GM12878 (cell line): ENCODE results near the gene CDYL. TPM values are rescaled to one million over a fixed set of nuclear protein-coding genes. Genes with fewer than 3 reads are reported as not detected.

Source experiments
- ATAC-seq: fragments of 200-7000 bp; cut with Tn5 transposase; 3 replicates; pipeline ENCODE4 v1.9.1; 2020; ENCODE audit warnings: mild to moderate bottlenecking, moderate library complexity
- BruUV-seq: library from RNA; stranded (reverse); fragments of 400-500 nt; replicated peaks from 2 replicates; lab custom pipeline; 2021; lab: Mats Ljungman, UMichigan
- CTCF ChIA-PET: fragments of 300-600 bp; sonication (Branson Sonifier 250); formaldehyde crosslinking; extraction: SDS; loops from one replicate; lab custom pipeline; 2021; ENCODE audit warnings: inconsistent platforms; lab: Yijun Ruan, JAX
- POLR2A ChIA-PET: fragments of 350-600 bp; formaldehyde crosslinking; extraction: SDS; loops from one replicate; lab custom pipeline; 2021; ENCODE audit warnings: inconsistent platforms; lab: Charles Lee
- RAD21 ChIA-PET: fragments of 300-600 bp; sonication (Branson Sonifier 250); formaldehyde crosslinking; loops from one replicate; lab custom pipeline; 2023; ENCODE audit warnings: antibody characterized with exemption; ENCODE audit not compliant: unreplicated experiment; lab: Charles Lee
- SMC1A ChIA-PET: fragments of 300-600 bp; sonication (Branson Sonifier 250); formaldehyde crosslinking; loops from one replicate; lab custom pipeline; 2023; ENCODE audit not compliant: unreplicated experiment, uncharacterized antibody; lab: Charles Lee
- DNase-seq: peaks from one replicate; pipeline ENCODE4 v3.0.0-alpha.2; 2011; ENCODE audit warnings: low read depth, low spot score
- FAIRE-seq: peaks from 3 replicates; lab custom pipeline; 2011; peaks lifted over from hg19 to GRCh38; lab: Jason Lieb, UNC
- H2AFZ ChIP-seq: 2 replicates; pipeline ENCODE4 v1.6.0; 2011; ENCODE audit warnings: low read depth, low read length, control low read depth; ENCODE audit not compliant: control insufficient read depth
- H3K27ac ChIP-seq: 2 replicates; pipeline ENCODE4 v1.5.1; 2011; ENCODE audit warnings: control low read depth; ENCODE audit not compliant: control insufficient read depth, insufficient read depth
- H3K27me3 ChIP-seq, 2 experiments: replicated peaks in 1 of 2; 2 replicates each; pipeline versions ENCODE4 v1.6.0 to v1.6.1; 2011; ENCODE audit warnings: low read length in 1 of 2; ENCODE audit not compliant: control insufficient read depth in 2 of 2, insufficient read depth in 2 of 2
- H3K36me3 ChIP-seq, 2 experiments: 2 replicates each; pipeline ENCODE4 v1.5.1; 2011; ENCODE audit warnings: low read length in 1 of 2; ENCODE audit not compliant: control insufficient read depth in 2 of 2, insufficient read depth in 2 of 2
- H3K4me1 ChIP-seq: 2 replicates; pipeline ENCODE4 v1.6.1; 2011; ENCODE audit warnings: mild to moderate bottlenecking, low read length, moderate library complexity, mixed read lengths; ENCODE audit not compliant: control insufficient read depth, insufficient read depth
- H3K4me2 ChIP-seq: 2 replicates; pipeline ENCODE4 v1.6.0; 2011; ENCODE audit warnings: control low read depth; ENCODE audit not compliant: control insufficient read depth, insufficient read depth
- H3K4me3 ChIP-seq: fragments of 200-600 bp; sonication (generic); 2 replicates; pipeline ENCODE4 v1.5.1; 2016
- H3K79me2 ChIP-seq: 2 replicates; pipeline ENCODE4 v1.6.0; 2011; ENCODE audit warnings: low read length; ENCODE audit not compliant: control insufficient read depth, insufficient read depth
- H3K9ac ChIP-seq: 2 replicates; pipeline ENCODE4 v1.8.0; 2011; ENCODE audit warnings: low read length, control low read depth, mixed read lengths; ENCODE audit not compliant: control insufficient read depth, insufficient read depth
- H3K9me3 ChIP-seq: replicated peaks from 3 replicates; pipeline ENCODE4 v1.5.1; 2011; ENCODE audit warnings: mild to moderate bottlenecking, low read length; ENCODE audit not compliant: control insufficient read depth, insufficient read depth
- H4K20me1 ChIP-seq: 2 replicates; pipeline ENCODE4 v1.6.0; 2011; ENCODE audit not compliant: control insufficient read depth, insufficient read depth
- BCL11A ChIP-seq: IDR thresholded peaks from 2 replicates; pipeline ENCODE4 v1.6.1; 2011; ENCODE audit warnings: low read depth, low read length
- FOXM1 ChIP-seq: IDR thresholded peaks from 2 replicates; pipeline ENCODE4 v1.6.1; 2012; ENCODE audit warnings: low read depth, mild to moderate bottlenecking, inconsistent platforms, low read length, moderate library complexity
- GABPA ChIP-seq: IDR thresholded peaks from 2 replicates; pipeline ENCODE4 v1.6.1; 2014; ENCODE audit warnings: antibody characterized with exemption, low read depth, mild to moderate bottlenecking, inconsistent platforms
- HCFC1 ChIP-seq: fragments of 150-350 bp; IDR thresholded peaks from 2 replicates; pipeline ENCODE4 v1.6.1; 2014; ENCODE audit warnings: low read length
- KDM1A ChIP-seq: fragments of 200-600 bp; sonication (generic); IDR thresholded peaks from 2 replicates; pipeline ENCODE4 v1.6.1; 2016; ENCODE audit warnings: borderline replicate concordance
- MTA2 ChIP-seq: fragments of 450-650 bp; IDR thresholded peaks from 2 replicates; pipeline ENCODE4 v1.6.1; 2016; ENCODE audit warnings: low read depth, mild to moderate bottlenecking, moderate library complexity
- NR2C2 ChIP-seq: IDR thresholded peaks from 2 replicates; pipeline ENCODE4 v1.6.1; 2011; ENCODE audit warnings: borderline replicate concordance, low read depth; ENCODE audit not compliant: control insufficient read depth, insufficient read length
- POLR2AphosphoS5 ChIP-seq: IDR thresholded peaks from 2 replicates; pipeline ENCODE4 v1.6.1; 2011; ENCODE audit warnings: mild to moderate bottlenecking, low read length, inconsistent platforms
- RAD21 ChIP-seq: IDR thresholded peaks from 2 replicates; pipeline ENCODE4 v1.6.1; 2011; ENCODE audit warnings: mild to moderate bottlenecking, low read depth, low read length, moderate library complexity; ENCODE audit not compliant: insufficient read depth
- RBBP5 ChIP-seq: fragments of 200-600 bp; sonication (generic); conservative IDR thresholded peaks from 2 replicates; pipeline ENCODE4 v1.6.1; 2016
- SMC3 ChIP-seq: IDR thresholded peaks from 2 replicates; pipeline ENCODE4 v1.6.1; 2011; ENCODE audit warnings: low read length, improper control_type of control experiment, borderline replicate concordance
- TCF3 ChIP-seq: IDR thresholded peaks from 2 replicates; pipeline ENCODE4 v1.6.1; 2012; ENCODE audit warnings: low read depth, mild to moderate bottlenecking, low read length, borderline replicate concordance; ENCODE audit not compliant: insufficient read depth
- WGBS: methylation state at CpG from one replicate; pipeline ENCODE4 v1.1.6; 2016; ENCODE audit warnings: low lambda C conversion rate; ENCODE audit not compliant: insufficient replicate concordance, insufficient coverage; ENCODE audit errors: missing lambda C conversion rate; 5-methylcytosine and 5-hydroxymethylcytosine counted together
- in situ Hi-C: fragments of 300-500 bp; cut with MboI; formaldehyde crosslinking; loops from 9 replicates; pipeline ENCODE4 v1.14.3; 2018; ENCODE audit warnings: mixed read lengths
- intact Hi-C: fragments of 100-400 bp; cut with micrococcal nuclease; formaldehyde crosslinking; loops from one replicate; pipeline ENCODE4 v1.14.2; 2022; ENCODE audit not compliant: unreplicated experiment
- polyA plus RNA-seq, 11 experiments: library from polyadenylated mRNA; depleted of rRNA in 4 of 11; unstranded in 6 of 11; stranded (reverse) in 5 of 11; fragments of >200 nt; fragmentation: Nextera tagmentation in 4 of 11; fragmentation: Illumina TruSeq in 1 of 11; extraction: Ambion mirVana in 4 of 11; extraction: Trizol in 1 of 11; gene quantifications; 1 replicate in 1 of 11; 2 replicates in 10 of 11; pipeline versions ENCODE4 v1.2.1 to v1.2.3, GENCODE V29; 2011 to 2016; ENCODE audit warnings: inconsistent platforms in 2 of 11, missing spikeins in 2 of 11, low read depth in 1 of 11
- total RNA-seq, 4 experiments: library from RNA; depleted of rRNA in 3 of 4; stranded (reverse); fragments of >200 nt in 3 of 4; fragmentation: Illumina TruSeq in 1 of 4; extraction: Trizol in 1 of 4; gene quantifications; 2 replicates each; pipeline versions ENCODE4 v1.2.1 to v1.2.3, GENCODE V29; 2013 to 2021
- TF ChIP-seq, protein P1 (sequence below), 3 experiments: IDR thresholded peaks in 2 of 3; conservative IDR thresholded peaks in 1 of 3; 2 replicates each; pipeline ENCODE4 v1.5.1; 2011; ENCODE audit warnings: low read depth in 3 of 3, low read length in 3 of 3, mild to moderate bottlenecking in 3 of 3, control low read depth in 2 of 3, moderate library complexity in 2 of 3, inconsistent platforms in 1 of 3, mixed read lengths in 1 of 3; ENCODE audit not compliant: control insufficient read depth in 2 of 3, insufficient read depth in 1 of 3; ENCODE audit errors: extremely low read depth in 1 of 3
- TF ChIP-seq, protein P2 (sequence below): IDR thresholded peaks from 2 replicates; pipeline ENCODE4 v1.6.1; 2011; ENCODE audit warnings: borderline replicate concordance, low read depth, mild to moderate bottlenecking, moderate library complexity, mixed read lengths, low read length; ENCODE audit not compliant: insufficient read depth; ENCODE audit errors: extremely low read length
- TF ChIP-seq, protein P3 (sequence below): IDR thresholded peaks from 2 replicates; pipeline ENCODE4 v1.6.1; 2012; ENCODE audit warnings: mild to moderate bottlenecking, low read depth, low read length

CDYL gene
- total and polyA plus RNA-seq, 10 of the 15 experiments (the other 5 are each of a cell fraction or from before 2014, with no cell fraction given): 9.3 to 61.2 (median 28.5) TPM

DNA sequence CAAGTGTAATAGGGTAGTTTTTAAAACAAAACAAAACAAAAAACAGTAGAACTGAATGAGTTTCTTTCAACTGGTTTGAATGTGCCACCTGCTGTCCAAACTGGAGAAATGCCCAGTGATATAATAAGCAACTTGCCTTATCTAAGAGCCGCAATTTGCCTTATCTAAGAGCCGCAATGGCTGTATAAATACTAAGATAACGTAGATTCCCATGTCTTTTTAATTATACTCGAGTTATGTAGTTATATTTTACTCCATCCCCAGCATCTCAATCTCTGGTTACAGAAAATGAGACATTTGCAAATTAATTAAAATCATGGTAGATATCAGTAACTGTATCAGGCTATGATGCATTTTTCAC, 160.5 kb downstream of the CDYL start:
- SMC1A ChIA-PET: interaction anchor here (1.1 to 1.3 kb wide), 3 partner anchors 9 to 52 kb away, joined by 3 to 5 read pairs (median 5); no protein-coding TSS in a partner anchor
- CTCF ChIA-PET: interaction anchor here (0.6 to 2.5 kb wide), 5 partner anchors 9 to 159 kb away, joined by 3 to 10 read pairs (median 6); no protein-coding TSS in a partner anchor

More for the DNA sequence above, 160.5 kb downstream of the CDYL start:
- ChIA-PET POLR2A (no interaction called here), RAD21 (interaction anchor here (1.0 kb wide), 1 partner anchor 88 kb away, joined by 3 read pairs; no protein-coding TSS in a partner anchor)
- ATAC-seq (peak; percentile 67), FAIRE-seq (peak; percentile 78), DNase-seq (no peak)
- Histone ChIP-seq H2AFZ (no peak overlapping the region), H3K4me1 (peaks cover 12% of the 10 kb centered on the region), H3K9me3 (no peaks in the 10 kb centered on the region), H3K4me3 (no peak overlapping the region), H3K79me2 (no peaks in the 10 kb centered on the region; the same call in 1 of the 2 replicates), H3K27ac (no peak overlapping the region), H3K9ac (no peak overlapping the region), H4K20me1 (peaks cover 3% of the 10 kb centered on the region; the same call in 1 of the 2 replicates), H3K36me3 (peaks cover 8 to 22% of the 10 kb centered on the region in 2 experiments), H3K4me2 (no peak overlapping the region; the same call in 1 of the 2 replicates), H3K27me3 (no peaks in the 10 kb centered on the region)
- in situ Hi-C loops: no loop called here
- no peak for TF ChIP-seq RBBP5
- TF ChIP-seq MTA2: no peak
- TF ChIP-seq HCFC1: no peak
- 0 out of 2 replicates have a peak, but pooled peaks have one; percentile 34 for TF ChIP-seq FOXM1
- no peak for TF ChIP-seq POLR2AphosphoS5
- no peak for TF ChIP-seq BCL11A
- TF ChIP-seq KDM1A: no peak
- TF ChIP-seq TCF3: no peak
- TF ChIP-seq, protein P1, sequence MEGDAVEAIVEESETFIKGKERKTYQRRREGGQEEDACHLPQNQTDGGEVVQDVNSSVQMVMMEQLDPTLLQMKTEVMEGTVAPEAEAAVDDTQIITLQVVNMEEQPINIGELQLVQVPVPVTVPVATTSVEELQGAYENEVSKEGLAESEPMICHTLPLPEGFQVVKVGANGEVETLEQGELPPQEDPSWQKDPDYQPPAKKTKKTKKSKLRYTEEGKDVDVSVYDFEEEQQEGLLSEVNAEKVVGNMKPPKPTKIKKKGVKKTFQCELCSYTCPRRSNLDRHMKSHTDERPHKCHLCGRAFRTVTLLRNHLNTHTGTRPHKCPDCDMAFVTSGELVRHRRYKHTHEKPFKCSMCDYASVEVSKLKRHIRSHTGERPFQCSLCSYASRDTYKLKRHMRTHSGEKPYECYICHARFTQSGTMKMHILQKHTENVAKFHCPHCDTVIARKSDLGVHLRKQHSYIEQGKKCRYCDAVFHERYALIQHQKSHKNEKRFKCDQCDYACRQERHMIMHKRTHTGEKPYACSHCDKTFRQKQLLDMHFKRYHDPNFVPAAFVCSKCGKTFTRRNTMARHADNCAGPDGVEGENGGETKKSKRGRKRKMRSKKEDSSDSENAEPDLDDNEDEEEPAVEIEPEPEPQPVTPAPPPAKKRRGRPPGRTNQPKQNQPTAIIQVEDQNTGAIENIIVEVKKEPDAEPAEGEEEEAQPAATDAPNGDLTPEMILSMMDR (IDR thresholded peaks at IDR 0.05 in 2 of 3, conservative IDR thresholded peaks at IDR 0.05 in 1 of 3; ENCODE audit: control insufficient read depth in 2 of 3, extremely low read depth in 1 of 3, insufficient read depth in 1 of 3, low read depth in 3 of 3, low read length in 3 of 3): peak; percentile 48 to 70 (median 70); a peak in 5 of 6 replicates
- TF ChIP-seq, protein P2, sequence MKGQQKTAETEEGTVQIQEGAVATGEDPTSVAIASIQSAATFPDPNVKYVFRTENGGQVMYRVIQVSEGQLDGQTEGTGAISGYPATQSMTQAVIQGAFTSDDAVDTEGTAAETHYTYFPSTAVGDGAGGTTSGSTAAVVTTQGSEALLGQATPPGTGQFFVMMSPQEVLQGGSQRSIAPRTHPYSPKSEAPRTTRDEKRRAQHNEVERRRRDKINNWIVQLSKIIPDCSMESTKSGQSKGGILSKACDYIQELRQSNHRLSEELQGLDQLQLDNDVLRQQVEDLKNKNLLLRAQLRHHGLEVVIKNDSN: no peak
- TF ChIP-seq SMC3: peak; percentile 83
- TF ChIP-seq GABPA: no peak
- no peak for TF ChIP-seq NR2C2
- TF ChIP-seq, protein P3, sequence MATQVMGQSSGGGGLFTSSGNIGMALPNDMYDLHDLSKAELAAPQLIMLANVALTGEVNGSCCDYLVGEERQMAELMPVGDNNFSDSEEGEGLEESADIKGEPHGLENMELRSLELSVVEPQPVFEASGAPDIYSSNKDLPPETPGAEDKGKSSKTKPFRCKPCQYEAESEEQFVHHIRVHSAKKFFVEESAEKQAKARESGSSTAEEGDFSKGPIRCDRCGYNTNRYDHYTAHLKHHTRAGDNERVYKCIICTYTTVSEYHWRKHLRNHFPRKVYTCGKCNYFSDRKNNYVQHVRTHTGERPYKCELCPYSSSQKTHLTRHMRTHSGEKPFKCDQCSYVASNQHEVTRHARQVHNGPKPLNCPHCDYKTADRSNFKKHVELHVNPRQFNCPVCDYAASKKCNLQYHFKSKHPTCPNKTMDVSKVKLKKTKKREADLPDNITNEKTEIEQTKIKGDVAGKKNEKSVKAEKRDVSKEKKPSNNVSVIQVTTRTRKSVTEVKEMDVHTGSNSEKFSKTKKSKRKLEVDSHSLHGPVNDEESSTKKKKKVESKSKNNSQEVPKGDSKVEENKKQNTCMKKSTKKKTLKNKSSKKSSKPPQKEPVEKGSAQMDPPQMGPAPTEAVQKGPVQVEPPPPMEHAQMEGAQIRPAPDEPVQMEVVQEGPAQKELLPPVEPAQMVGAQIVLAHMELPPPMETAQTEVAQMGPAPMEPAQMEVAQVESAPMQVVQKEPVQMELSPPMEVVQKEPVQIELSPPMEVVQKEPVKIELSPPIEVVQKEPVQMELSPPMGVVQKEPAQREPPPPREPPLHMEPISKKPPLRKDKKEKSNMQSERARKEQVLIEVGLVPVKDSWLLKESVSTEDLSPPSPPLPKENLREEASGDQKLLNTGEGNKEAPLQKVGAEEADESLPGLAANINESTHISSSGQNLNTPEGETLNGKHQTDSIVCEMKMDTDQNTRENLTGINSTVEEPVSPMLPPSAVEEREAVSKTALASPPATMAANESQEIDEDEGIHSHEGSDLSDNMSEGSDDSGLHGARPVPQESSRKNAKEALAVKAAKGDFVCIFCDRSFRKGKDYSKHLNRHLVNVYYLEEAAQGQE: no peak
- TF ChIP-seq RAD21: peak; percentile 80
- WGBS: 50% methylated on average over 4 of the region's 4 CpGs
- intact Hi-C loops: loop anchor here (2.0 to 5.0 kb wide), 2 partner anchors 79 to 160 kb away; partner anchors contain the start of gene CDYL
- BruUV-seq: no TSS peak
